ENCODE results near the gene TEX19.

Gene TEX19

DNA sequence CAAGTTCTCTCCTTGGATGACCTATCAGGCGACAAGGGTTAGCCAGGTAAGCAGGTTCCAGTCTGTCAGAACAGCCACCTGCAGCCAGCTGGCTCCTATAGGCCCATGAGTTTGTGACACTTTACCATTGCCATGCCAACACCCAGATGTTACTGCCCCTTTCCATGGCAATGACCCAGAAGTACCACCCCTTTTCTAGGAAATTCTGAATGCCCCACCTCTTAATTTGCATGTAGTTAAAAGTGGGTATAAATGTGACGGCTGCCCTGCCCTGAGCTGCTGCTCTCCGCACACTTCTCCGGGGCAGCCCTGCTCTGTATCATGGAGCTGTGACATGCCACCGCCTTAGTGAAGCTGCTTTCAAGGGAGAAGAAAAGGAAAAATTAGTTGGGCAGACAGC lies 15.5 kb upstream of the TEX19 start:
- Histone ChIP-seq H3F3A (ENCODE audit: insufficient read depth, low read length) (no peaks in the 10 kb centered on the region), H3K4me2 (ENCODE audit: low read length) (no peak overlapping the region), H2AFZ (ENCODE audit: low read length) (no peak overlapping the region), H3K4me1 (ENCODE audit: insufficient read depth, low read length, severe bottlenecking) (peaks cover 9% of the 10 kb centered on the region), H3K27me3 (ENCODE audit: insufficient read depth, low read length) (peaks cover 7% of the 10 kb centered on the region; the same call in 1 of the 2 replicates), H3K36me3 (ENCODE audit: insufficient read depth, low read length) (no peaks in the 10 kb centered on the region; the same call in 1 of the 2 replicates), H3K9ac (ENCODE audit: low read length) (no peak overlapping the region), H4K20me1 (ENCODE audit: insufficient read depth, low read length) (no peaks in the 10 kb centered on the region), H3K9me3 (ENCODE audit: low read length) (no peaks in the 10 kb centered on the region), H3K9me2 (ENCODE audit: low read depth, low read length) (no peaks in the 10 kb centered on the region), H3K27ac (ENCODE audit: low read depth, low read length, poor library complexity, severe bottlenecking) (no peak overlapping the region), H3K4me3 (ENCODE audit: low read depth, low read length, poor library complexity, severe bottlenecking) (no peak overlapping the region), H3K79me2 (ENCODE audit: insufficient read depth, low read length) (no peaks in the 10 kb centered on the region)
- TF ChIP-seq, protein P1, sequence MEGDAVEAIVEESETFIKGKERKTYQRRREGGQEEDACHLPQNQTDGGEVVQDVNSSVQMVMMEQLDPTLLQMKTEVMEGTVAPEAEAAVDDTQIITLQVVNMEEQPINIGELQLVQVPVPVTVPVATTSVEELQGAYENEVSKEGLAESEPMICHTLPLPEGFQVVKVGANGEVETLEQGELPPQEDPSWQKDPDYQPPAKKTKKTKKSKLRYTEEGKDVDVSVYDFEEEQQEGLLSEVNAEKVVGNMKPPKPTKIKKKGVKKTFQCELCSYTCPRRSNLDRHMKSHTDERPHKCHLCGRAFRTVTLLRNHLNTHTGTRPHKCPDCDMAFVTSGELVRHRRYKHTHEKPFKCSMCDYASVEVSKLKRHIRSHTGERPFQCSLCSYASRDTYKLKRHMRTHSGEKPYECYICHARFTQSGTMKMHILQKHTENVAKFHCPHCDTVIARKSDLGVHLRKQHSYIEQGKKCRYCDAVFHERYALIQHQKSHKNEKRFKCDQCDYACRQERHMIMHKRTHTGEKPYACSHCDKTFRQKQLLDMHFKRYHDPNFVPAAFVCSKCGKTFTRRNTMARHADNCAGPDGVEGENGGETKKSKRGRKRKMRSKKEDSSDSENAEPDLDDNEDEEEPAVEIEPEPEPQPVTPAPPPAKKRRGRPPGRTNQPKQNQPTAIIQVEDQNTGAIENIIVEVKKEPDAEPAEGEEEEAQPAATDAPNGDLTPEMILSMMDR (IDR thresholded peaks at IDR 0.05; ENCODE audit: low read length), result no peak
- TF ChIP-seq EZH2 (IDR thresholded peaks at IDR 0.05; ENCODE audit: borderline replicate concordance, low read length), result no peak

DNA sequence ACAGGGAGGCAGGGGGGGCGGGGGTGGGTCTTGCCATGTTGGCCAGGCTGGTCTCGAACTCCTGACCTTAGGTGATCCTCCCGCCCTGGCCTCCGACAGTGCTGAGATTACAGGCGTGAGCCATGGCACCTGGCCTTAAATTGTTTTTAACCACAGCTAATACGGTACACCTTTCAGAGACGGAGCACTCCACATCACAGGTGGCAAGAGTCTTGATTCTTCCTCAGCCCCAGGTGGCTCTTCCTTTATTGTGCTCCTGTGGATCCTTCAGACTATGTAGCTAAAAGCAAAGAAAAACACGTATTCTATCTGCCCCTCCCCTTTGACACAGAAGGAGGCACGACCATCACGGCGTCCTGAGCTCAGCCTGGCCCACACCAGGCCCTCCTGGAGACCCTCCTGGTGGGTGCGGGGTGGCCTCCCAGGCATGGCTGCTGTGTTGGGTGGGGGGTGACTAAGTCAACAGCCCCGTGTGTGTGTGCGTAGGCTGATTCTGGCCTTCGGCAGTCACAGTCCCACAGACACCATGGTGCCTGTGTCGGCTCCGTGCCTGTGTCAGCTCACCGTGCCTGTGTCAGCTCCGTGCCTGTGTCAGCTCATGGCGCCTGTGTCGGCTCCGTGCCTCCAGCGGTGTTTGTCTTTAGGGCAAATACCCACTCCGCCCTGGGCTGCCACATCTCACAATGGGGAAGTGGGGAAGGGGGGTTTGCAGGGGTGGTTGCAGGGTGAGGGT lies 14.7 kb upstream of the TEX19 start:
- TF ChIP-seq EZH2 (IDR thresholded peaks at IDR 0.05; ENCODE audit: borderline replicate concordance, low read length), result no peak
- TF ChIP-seq, protein P1 (IDR thresholded peaks at IDR 0.05; ENCODE audit: low read length), result no peak
- Histone ChIP-seq H3K9me3 (ENCODE audit: low read length) (no peaks in the 10 kb centered on the region), H3K4me1 (ENCODE audit: insufficient read depth, low read length, severe bottlenecking) (peaks cover 9% of the 10 kb centered on the region), H2AFZ (ENCODE audit: low read length) (no peak overlapping the region), H3K9me2 (ENCODE audit: low read depth, low read length) (no peaks in the 10 kb centered on the region), H3K36me3 (ENCODE audit: insufficient read depth, low read length) (no peaks in the 10 kb centered on the region; the same call in 1 of the 2 replicates), H3K27ac (ENCODE audit: low read depth, low read length, poor library complexity, severe bottlenecking) (no peak overlapping the region), H3K79me2 (ENCODE audit: insufficient read depth, low read length) (no peaks in the 10 kb centered on the region), H4K20me1 (ENCODE audit: insufficient read depth, low read length) (no peaks in the 10 kb centered on the region), H3K27me3 (ENCODE audit: insufficient read depth, low read length) (peaks cover 7% of the 10 kb centered on the region; the same call in 1 of the 2 replicates), H3K4me3 (ENCODE audit: low read depth, low read length, poor library complexity, severe bottlenecking) (no peak overlapping the region), H3K9ac (ENCODE audit: low read length) (no peak overlapping the region), H3K4me2 (ENCODE audit: low read length) (no peak overlapping the region), H3F3A (ENCODE audit: insufficient read depth, low read length) (no peaks in the 10 kb centered on the region; the same call in 1 of the 2 replicates)

DNA sequence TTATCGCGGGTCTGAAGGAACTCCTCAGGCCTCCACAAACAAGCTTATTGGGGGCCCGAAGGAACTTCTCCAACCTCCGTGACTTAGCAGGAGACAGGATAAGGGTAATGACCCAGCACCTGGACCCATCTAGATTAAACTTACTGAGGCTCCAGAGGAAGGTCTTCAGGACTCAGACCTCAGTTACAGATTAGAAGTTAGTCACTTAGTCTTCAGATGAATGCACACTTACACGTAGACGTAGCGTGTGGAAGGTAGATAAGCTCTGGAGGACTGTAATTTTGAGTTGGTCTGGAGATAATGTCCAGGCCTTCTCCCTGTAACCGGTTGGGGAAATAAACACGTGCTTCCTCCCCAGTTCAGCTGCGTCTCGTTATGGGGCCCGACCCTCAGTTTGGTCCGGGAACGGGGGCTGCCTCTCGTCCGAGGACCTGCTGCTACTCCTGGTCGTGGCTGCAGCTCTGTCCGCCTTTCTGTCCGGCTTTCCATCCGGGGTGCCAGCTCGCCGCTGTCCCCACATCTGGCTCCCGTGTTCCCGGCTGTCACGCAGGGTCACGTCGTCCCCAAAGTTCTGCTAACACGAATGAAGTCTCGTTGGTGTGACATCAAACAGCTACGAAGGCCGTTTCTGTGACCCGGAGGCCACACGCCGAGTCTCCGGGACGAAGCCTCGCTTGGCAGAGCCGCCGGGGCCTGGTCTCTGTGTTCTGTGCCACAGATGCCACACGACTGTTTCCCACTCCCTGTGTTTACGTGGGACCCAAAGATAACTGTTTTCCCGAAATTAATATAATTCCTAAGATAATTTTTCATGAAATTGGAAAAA lies 13.7 kb upstream of the TEX19 start:
- Histone ChIP-seq H3K27ac (ENCODE audit: low read depth, low read length, poor library complexity, severe bottlenecking) (no peak overlapping the region), H3K9me3 (ENCODE audit: low read length) (no peaks in the 10 kb centered on the region), H3K27me3 (ENCODE audit: insufficient read depth, low read length) (peaks cover 7% of the 10 kb centered on the region; the same call in 1 of the 2 replicates), H4K20me1 (ENCODE audit: insufficient read depth, low read length) (no peaks in the 10 kb centered on the region), H3K36me3 (ENCODE audit: insufficient read depth, low read length) (no peaks in the 10 kb centered on the region; the same call in 1 of the 2 replicates), H2AFZ (ENCODE audit: low read length) (no peak overlapping the region), H3K4me2 (ENCODE audit: low read length) (no peak overlapping the region), H3F3A (ENCODE audit: insufficient read depth, low read length) (no peaks in the 10 kb centered on the region; the same call in 1 of the 2 replicates), H3K4me1 (ENCODE audit: insufficient read depth, low read length, severe bottlenecking) (peaks cover 18% of the 10 kb centered on the region), H3K79me2 (ENCODE audit: insufficient read depth, low read length) (no peaks in the 10 kb centered on the region), H3K9ac (ENCODE audit: low read length) (no peak overlapping the region), H3K4me3 (ENCODE audit: low read depth, low read length, poor library complexity, severe bottlenecking) (no peak overlapping the region), H3K9me2 (ENCODE audit: low read depth, low read length) (no peaks in the 10 kb centered on the region)
- TF ChIP-seq, protein P1 (IDR thresholded peaks at IDR 0.05; ENCODE audit: low read length), result no peak

Measured in OCI-LY1 (cell line).